ENCODE measurements around the gene MYBBP1A.

MYBBP1A gene

DNA sequence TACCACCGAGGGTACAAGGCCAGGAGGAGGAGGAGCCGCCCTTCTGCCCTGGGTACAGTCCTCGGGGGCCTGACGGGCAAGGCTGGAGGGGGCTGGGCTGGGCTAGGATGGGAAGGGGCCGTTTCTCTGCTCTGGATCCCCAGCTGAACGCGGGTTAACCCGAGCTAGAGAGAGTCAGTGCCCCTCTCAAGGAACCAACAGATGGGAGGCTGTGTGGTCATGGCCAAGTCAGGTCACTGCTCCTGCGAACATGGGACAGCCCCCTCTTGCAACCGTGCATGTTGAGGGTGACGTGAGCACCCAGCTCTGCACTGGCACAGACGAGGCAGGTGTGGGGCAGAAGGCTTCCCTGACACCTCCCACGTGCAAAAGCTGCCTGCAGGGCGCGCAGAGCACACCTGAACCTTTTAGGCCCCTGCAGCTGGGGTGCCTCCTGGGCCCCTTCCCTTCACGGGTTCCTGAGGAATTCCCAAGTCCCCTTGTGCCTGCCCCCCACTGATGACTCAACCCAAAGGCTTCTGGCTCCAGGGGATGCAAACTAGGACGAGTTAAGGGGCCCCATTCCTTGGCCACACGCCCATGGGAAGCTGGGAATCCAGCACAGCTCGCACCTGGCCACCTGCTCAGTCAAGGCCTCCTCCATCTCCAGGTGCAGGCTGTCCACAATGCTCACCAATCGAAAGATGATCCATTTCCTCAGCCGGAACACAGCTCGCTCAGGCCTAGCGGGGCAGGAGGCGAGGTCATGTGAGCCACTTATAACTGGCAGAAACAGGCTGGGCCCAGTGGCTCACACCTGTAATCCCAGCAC lies 6.3 kb downstream of the MYBBP1A start:
- no peak overlapping the region for H3K4me3 Mint-ChIP-seq
- H3K27ac Mint-ChIP-seq: no peak overlapping the region
- no peaks in the 10 kb centered on the region for H3K27me3 Mint-ChIP-seq
- peaks cover 5% of the 10 kb centered on the region for H3K4me1 Mint-ChIP-seq
- peaks cover 2% of the 10 kb centered on the region for H3K36me3 Mint-ChIP-seq
- H3K9me3 Mint-ChIP-seq: no peaks in the 10 kb centered on the region

DNA sequence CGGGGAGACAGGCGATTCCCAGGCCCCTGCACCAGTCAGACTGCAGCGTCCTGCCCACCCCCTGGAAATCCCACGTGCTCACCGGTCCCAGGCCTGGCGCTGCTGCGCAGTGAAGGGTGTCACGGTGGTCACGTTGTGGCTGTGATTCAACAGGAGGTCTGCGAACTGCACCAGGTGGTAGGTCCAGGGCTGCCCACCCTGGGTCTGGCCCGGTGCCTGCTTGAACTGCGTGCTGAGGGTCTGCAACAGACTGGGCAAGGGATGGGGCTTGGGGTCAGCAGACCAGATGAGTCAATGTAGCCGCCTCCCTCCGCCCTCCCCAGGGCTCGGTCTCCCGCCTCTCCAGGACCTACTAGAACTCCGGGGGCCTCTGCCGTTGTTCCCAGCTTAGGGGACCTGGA lies 7.1 kb downstream of the MYBBP1A start:
- H3K27me3 Mint-ChIP-seq: no peaks in the 10 kb centered on the region
- no peak overlapping the region for H3K4me3 Mint-ChIP-seq
- no peaks in the 10 kb centered on the region for H3K4me1 Mint-ChIP-seq
- H3K9me3 Mint-ChIP-seq: no peaks in the 10 kb centered on the region
- no peaks in the 10 kb centered on the region for H3K36me3 Mint-ChIP-seq
- H3K27ac Mint-ChIP-seq: no peak overlapping the region

GRCh38 chr17:4547118-4547906 lies 7.9 kb downstream of the MYBBP1A start:
- Mint-ChIP-seq H3K27me3 (no peaks in the 10 kb centered on the region), H3K36me3 (no peaks in the 10 kb centered on the region), H3K9me3 (no peaks in the 10 kb centered on the region), H3K27ac (no peak overlapping the region), H3K4me1 (no peaks in the 10 kb centered on the region), H3K4me3 (no peak overlapping the region)

- Mint-ChIP-seq H3K9me3 (no peaks in the 10 kb centered on the region), H3K4me3 (no peak overlapping the region), H3K4me1 (no peaks in the 10 kb centered on the region), H3K27me3 (no peaks in the 10 kb centered on the region), H3K27ac (no peak overlapping the region), H3K36me3 (no peaks in the 10 kb centered on the region)
Measured at GRCh38 chr17:4545217-4545951, 9.8 kb downstream of the MYBBP1A start.

GRCh38 chr17:4544951-4545216 lies 10.3 kb downstream of the MYBBP1A start:
- H3K4me3 Mint-ChIP-seq: no peak overlapping the region
- no peaks in the 10 kb centered on the region for H3K9me3 Mint-ChIP-seq

DNA sequence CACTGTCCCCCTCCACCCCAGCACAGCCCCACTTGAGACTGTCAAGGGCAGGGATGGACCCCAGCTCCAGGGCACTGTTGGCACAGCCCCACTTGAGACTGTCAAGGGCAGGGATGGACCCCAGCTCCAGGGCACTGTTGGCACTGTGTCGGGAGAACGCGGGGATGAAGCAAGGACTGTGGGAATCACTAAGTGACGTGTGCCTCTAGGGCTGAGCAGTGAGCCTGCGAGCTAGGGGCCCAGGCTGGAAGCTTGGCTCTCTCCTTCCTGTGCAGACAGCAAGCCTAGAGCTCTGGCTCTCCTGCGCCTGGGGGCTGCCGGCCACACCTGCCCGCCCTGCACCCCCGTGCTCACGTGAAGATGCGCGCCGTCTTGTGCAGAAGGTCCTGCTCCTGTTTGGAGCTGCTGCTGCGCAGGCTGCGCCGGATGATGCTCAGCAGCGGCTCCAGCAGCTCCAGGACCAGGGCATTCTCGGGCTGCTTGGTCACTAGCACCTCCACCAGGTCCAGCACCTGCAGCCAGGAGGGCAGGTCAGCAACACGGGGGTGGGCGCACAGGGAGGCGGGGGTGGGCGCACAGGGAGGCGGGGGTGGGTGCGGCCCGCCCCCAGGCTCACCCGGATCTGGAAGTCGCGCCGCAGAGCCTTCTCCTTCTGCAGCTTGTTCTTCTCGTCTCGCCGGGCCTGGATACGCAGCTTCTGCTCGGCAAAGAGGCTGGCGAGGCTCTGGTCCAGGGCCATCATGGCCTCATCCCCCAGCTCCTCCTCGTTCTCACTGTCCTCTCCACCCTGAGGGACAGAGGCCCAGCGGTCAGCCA lies 10.8 kb downstream of the MYBBP1A start:
- Mint-ChIP-seq H3K27me3 (no peaks in the 10 kb centered on the region), H3K4me3 (no peak overlapping the region), H3K27ac (no peak overlapping the region), H3K4me1 (no peaks in the 10 kb centered on the region), H3K36me3 (no peaks in the 10 kb centered on the region), H3K9me3 (no peaks in the 10 kb centered on the region)

More at GRCh38 chr17:4544951-4545216, 10.3 kb downstream of the MYBBP1A start:
- Mint-ChIP-seq H3K4me1 (no peaks in the 10 kb centered on the region), H3K27me3 (no peaks in the 10 kb centered on the region), H3K36me3 (no peaks in the 10 kb centered on the region), H3K27ac (no peak overlapping the region)

- H3K4me1 Mint-ChIP-seq: no peaks in the 10 kb centered on the region
- H3K27me3 Mint-ChIP-seq: no peaks in the 10 kb centered on the region
- no peaks in the 10 kb centered on the region for H3K9me3 Mint-ChIP-seq
- no peaks in the 10 kb centered on the region for H3K36me3 Mint-ChIP-seq
- H3K27ac Mint-ChIP-seq: no peak overlapping the region
- no peak overlapping the region for H3K4me3 Mint-ChIP-seq
Measured at GRCh38 chr17:4543557-4544026, 11.6 kb downstream of the MYBBP1A start.

DNA sequence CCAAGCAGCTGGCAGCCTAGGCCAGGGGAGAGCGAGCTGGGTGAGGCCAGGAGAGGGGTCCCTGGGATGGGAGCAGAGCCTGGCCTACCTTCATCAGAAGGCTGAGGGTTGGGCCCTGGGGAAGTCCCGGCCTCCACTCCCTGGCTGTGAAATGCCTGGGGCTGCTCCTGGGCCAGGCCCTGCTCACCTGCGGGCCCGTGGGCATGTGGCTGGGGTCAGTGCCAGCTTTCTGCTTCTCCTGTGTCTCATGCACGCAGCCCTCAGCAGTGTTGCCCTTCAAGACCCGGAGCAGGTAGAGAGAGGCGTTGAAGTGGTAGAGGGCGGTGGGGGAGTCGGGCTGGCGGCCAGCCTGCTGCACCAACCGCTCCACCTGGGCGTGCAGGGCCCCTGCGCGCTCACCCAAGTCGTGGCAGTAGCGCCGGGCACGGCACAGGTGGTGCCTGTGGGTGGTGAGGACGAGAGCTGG lies 12.4 kb downstream of the MYBBP1A start:
- H3K27me3 Mint-ChIP-seq: no peaks in the 10 kb centered on the region
- H3K27ac Mint-ChIP-seq: no peak overlapping the region
- no peak overlapping the region for H3K4me3 Mint-ChIP-seq
- no peaks in the 10 kb centered on the region for H3K9me3 Mint-ChIP-seq
- no peaks in the 10 kb centered on the region for H3K4me1 Mint-ChIP-seq
- no peaks in the 10 kb centered on the region for H3K36me3 Mint-ChIP-seq

GRCh38 chr17:4542003-4542725 lies 13.0 kb downstream of the MYBBP1A start:
- no peak overlapping the region for H3K27ac Mint-ChIP-seq
- H3K27me3 Mint-ChIP-seq: no peaks in the 10 kb centered on the region
- H3K36me3 Mint-ChIP-seq: no peaks in the 10 kb centered on the region
- no peaks in the 10 kb centered on the region for H3K9me3 Mint-ChIP-seq
- no peak overlapping the region for H3K4me3 Mint-ChIP-seq
- no peaks in the 10 kb centered on the region for H3K4me1 Mint-ChIP-seq

GRCh38 chr17:4541328-4542002 lies 13.7 kb downstream of the MYBBP1A start:
- Mint-ChIP-seq H3K4me3 (no peak overlapping the region), H3K36me3 (no peaks in the 10 kb centered on the region), H3K9me3 (no peaks in the 10 kb centered on the region), H3K27me3 (no peaks in the 10 kb centered on the region), H3K27ac (no peak overlapping the region), H3K4me1 (no peaks in the 10 kb centered on the region)

GRCh38 chr17:4540687-4541327 lies 14.4 kb downstream of the MYBBP1A start:
- Mint-ChIP-seq H3K4me1 (no peaks in the 10 kb centered on the region), H3K9me3 (no peaks in the 10 kb centered on the region), H3K27me3 (no peaks in the 10 kb centered on the region), H3K4me3 (no peak overlapping the region), H3K27ac (no peak overlapping the region), H3K36me3 (no peaks in the 10 kb centered on the region)

GRCh38 chr17:4540224-4540651 lies 14.9 kb downstream of the MYBBP1A start:
- H3K27ac Mint-ChIP-seq: no peak overlapping the region
- no peaks in the 10 kb centered on the region for H3K36me3 Mint-ChIP-seq
- H3K9me3 Mint-ChIP-seq: no peaks in the 10 kb centered on the region
- no peaks in the 10 kb centered on the region for H3K4me1 Mint-ChIP-seq
- no peak overlapping the region for H3K4me3 Mint-ChIP-seq
- H3K27me3 Mint-ChIP-seq: no peaks in the 10 kb centered on the region

DNA sequence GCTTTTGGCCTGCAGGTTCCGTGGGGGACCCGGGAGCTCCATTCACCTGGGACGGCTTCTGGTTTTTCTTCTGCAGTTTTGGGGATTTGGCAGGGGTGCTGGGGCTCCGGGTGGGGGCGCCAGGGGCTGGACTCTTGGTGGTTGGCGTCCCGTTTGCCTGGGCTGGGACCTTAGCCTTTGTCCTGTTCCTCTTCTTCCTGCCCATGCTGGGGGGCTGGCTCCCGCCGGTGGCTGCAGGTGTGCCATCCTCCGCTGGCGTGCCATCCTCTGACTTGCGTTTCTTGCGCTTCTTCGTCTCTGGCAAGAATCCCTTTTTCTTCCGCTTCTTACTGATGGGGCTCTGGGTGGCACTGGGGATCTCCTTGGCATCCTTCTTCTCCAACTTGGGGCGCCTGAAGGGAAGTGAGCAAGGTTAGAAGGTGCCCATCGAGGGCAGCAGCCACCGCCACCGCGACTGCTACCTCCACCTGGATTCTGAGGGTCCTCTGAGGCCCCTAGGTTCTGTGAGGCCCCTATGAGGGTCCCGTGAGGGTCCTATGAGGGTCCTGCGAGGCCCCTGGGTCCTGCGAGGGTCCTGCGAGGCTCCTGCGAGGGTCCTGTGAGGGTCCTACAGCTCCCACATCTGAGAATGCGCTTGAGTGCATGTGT lies 15.5 kb downstream of the MYBBP1A start:
- no peaks in the 10 kb centered on the region for H3K36me3 Mint-ChIP-seq
- H3K4me3 Mint-ChIP-seq: no peak overlapping the region
- no peak overlapping the region for H3K27ac Mint-ChIP-seq
- H3K4me1 Mint-ChIP-seq: no peaks in the 10 kb centered on the region
- no peaks in the 10 kb centered on the region for H3K27me3 Mint-ChIP-seq
- no peaks in the 10 kb centered on the region for H3K9me3 Mint-ChIP-seq
